ENCODE results near the gene VSIG10L2.

- TF ChIP-seq OSR1 (CRISPR knock-in tag; IDR thresholded peaks at IDR 0.05) (no peak), ZNF565 (CRISPR knock-in tag; conservative IDR thresholded peaks at IDR 0.05; ENCODE audit: low read depth) (no peak), RARB (CRISPR knock-in tag; IDR thresholded peaks at IDR 0.05) (no peak), PATZ1 (CRISPR knock-in tag; IDR thresholded peaks at IDR 0.05; ENCODE audit: borderline replicate concordance) (no peak), ZC3H10 (CRISPR knock-in tag; IDR thresholded peaks at IDR 0.05) (no peak), ARNTL (CRISPR knock-in tag; IDR thresholded peaks at IDR 0.05; ENCODE audit: borderline replicate concordance, low read depth) (no peak), CSDC2 (CRISPR knock-in tag; IDR thresholded peaks at IDR 0.05) (no peak), ZFP30 (CRISPR knock-in tag; IDR thresholded peaks at IDR 0.05) (no peak)
- TF ChIP-seq, protein P1, sequence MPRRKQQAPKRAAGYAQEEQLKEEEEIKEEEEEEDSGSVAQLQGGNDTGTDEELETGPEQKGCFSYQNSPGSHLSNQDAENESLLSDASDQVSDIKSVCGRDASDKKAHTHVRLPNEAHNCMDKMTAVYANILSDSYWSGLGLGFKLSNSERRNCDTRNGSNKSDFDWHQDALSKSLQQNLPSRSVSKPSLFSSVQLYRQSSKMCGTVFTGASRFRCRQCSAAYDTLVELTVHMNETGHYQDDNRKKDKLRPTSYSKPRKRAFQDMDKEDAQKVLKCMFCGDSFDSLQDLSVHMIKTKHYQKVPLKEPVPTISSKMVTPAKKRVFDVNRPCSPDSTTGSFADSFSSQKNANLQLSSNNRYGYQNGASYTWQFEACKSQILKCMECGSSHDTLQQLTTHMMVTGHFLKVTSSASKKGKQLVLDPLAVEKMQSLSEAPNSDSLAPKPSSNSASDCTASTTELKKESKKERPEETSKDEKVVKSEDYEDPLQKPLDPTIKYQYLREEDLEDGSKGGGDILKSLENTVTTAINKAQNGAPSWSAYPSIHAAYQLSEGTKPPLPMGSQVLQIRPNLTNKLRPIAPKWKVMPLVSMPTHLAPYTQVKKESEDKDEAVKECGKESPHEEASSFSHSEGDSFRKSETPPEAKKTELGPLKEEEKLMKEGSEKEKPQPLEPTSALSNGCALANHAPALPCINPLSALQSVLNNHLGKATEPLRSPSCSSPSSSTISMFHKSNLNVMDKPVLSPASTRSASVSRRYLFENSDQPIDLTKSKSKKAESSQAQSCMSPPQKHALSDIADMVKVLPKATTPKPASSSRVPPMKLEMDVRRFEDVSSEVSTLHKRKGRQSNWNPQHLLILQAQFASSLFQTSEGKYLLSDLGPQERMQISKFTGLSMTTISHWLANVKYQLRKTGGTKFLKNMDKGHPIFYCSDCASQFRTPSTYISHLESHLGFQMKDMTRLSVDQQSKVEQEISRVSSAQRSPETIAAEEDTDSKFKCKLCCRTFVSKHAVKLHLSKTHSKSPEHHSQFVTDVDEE (CRISPR knock-in tag; IDR thresholded peaks at IDR 0.05) = no peak
- TF ChIP-seq, protein P2, sequence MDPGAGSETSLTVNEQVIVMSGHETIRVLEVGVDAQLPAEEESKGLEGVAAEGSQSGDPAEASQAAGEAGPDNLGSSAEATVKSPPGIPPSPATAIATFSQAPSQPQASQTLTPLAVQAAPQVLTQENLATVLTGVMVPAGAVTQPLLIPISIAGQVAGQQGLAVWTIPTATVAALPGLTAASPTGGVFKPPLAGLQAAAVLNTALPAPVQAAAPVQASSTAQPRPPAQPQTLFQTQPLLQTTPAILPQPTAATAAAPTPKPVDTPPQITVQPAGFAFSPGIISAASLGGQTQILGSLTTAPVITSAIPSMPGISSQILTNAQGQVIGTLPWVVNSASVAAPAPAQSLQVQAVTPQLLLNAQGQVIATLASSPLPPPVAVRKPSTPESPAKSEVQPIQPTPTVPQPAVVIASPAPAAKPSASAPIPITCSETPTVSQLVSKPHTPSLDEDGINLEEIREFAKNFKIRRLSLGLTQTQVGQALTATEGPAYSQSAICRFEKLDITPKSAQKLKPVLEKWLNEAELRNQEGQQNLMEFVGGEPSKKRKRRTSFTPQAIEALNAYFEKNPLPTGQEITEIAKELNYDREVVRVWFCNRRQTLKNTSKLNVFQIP (CRISPR knock-in tag; IDR thresholded peaks at IDR 0.05; ENCODE audit: borderline replicate concordance, low read depth) = no peak
- TF ChIP-seq, protein P3, sequence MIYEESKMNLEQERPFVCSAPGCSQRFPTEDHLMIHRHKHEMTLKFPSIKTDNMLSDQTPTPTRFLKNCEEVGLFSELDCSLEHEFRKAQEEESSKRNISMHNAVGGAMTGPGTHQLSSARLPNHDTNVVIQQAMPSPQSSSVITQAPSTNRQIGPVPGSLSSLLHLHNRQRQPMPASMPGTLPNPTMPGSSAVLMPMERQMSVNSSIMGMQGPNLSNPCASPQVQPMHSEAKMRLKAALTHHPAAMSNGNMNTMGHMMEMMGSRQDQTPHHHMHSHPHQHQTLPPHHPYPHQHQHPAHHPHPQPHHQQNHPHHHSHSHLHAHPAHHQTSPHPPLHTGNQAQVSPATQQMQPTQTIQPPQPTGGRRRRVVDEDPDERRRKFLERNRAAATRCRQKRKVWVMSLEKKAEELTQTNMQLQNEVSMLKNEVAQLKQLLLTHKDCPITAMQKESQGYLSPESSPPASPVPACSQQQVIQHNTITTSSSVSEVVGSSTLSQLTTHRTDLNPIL (CRISPR knock-in tag; IDR thresholded peaks at IDR 0.05; ENCODE audit: low read depth) = no peak
- TF ChIP-seq, protein P4, sequence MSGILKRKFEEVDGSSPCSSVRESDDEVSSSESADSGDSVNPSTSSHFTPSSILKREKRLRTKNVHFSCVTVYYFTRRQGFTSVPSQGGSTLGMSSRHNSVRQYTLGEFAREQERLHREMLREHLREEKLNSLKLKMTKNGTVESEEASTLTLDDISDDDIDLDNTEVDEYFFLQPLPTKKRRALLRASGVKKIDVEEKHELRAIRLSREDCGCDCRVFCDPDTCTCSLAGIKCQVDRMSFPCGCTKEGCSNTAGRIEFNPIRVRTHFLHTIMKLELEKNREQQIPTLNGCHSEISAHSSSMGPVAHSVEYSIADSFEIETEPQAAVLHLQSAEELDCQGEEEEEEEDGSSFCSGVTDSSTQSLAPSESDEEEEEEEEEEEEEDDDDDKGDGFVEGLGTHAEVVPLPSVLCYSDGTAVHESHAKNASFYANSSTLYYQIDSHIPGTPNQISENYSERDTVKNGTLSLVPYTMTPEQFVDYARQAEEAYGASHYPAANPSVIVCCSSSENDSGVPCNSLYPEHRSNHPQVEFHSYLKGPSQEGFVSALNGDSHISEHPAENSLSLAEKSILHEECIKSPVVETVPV (CRISPR knock-in tag; IDR thresholded peaks at IDR 0.05) = no peak
These were observed 12.6 kb upstream of the VSIG10L2 start for GRCh38 chr11:125933030-125933813.

Measured in SK-N-SH treated with all-trans-retinoic acid at 6 μM for 48 hours (cell line).